HG03354 (cell line): ENCODE results near the gene LHFPL2.

ENCODE experiments used
- ATAC-seq: cut with Tn5 transposase; IDR thresholded peaks from one replicate; pipeline ENCODE4 v1.9.1; 2021; ENCODE audit warnings: mild to moderate bottlenecking; ENCODE audit not compliant: unreplicated experiment, poor library complexity, severe bottlenecking

LHFPL2 gene

GRCh38 chr5:78555870-78556269, 92.7 kb downstream of the LHFPL2 start:
- ATAC-seq: no peak

DNA sequence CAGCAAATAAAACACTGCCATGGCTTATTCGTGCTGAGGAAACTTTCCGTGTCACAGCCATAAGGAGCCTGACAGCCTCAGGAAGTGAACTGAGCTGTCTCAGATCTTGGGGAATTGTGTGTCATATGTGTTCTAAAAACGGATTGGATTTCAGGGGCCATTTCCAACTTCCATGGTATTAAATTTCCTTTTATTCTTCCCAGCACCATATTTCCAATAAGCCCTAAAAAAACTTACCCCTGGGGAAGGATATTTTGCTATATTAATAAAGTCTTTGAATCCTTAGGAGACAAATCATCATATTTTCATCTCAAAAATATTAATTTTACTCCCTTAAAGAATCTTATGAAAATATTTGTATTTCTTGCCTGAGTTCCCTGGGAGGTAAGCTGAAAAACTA, 93.9 kb downstream of the LHFPL2 start:
- ATAC-seq: no peak

DNA sequence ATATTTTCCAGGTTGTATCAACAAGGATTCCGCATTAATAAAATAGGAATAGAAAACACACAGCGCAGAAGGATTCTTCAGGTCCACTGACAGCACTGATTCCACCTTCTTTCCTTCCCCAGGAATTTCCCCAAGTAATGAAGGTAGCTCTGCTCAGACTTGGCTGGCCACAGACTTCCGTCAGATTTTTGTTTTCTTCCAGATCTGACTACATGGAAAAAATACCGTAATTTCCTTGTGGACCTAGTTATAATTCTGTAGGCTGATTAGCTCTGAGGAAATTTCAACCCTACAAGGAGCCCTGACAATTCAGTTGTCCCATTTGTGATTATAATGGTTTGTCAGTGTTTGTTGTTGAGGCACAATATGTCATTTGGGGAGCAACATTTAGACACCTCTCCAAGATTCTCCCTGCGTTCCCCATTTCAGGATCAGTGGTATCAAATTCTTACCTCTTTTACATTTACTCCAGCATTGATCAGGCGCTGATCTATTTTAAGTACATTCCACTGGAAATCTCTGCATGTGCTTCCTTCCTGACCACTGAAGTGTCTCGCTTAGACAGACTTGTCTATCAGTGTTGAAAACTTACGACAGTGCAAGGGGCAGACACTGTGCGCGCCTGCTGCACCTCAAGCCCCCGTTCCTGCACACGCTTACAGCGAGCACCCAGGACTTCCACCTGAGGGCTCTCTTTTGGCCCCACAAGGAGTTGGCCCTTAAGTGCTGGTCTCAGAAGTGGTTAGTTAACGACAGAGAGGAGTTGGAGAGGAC, 94.8 kb downstream of the LHFPL2 start:
- no peak for ATAC-seq

DNA sequence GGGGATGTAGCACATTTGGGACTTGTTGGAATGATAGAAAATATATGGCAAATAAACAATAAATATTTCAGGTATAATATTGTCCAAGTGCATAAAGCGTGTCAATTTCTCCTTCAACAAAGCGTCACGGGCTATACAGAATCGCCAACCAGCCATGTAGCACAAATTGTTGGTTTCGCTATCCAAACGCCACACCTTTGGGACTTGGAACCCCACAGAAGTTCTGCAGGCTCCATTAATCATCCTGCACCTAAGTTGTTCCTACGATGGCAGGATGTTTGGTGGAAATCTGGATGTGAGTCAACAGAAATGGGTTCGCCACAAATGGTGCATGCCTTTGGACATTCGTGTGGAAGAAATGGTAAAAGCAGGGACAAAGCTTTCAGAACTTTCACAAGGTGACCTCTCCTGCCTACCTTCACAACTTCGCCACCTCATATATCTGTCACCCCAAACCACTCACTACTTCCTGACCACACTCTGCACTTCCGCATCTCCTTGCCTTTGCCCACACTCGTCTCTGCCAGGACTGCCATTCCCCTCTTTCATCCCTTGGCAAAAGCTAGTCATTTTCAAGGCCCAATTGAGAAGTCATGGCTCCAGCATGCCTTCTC, 95.7 kb downstream of the LHFPL2 start:
- no peak for ATAC-seq

GRCh38 chr5:78550891-78551290, 97.7 kb downstream of the LHFPL2 start:
- ATAC-seq: no peak

- no peak for ATAC-seq
Observed at GRCh38 chr5:78549043-78549442, 99.5 kb downstream of the LHFPL2 start.

DNA sequence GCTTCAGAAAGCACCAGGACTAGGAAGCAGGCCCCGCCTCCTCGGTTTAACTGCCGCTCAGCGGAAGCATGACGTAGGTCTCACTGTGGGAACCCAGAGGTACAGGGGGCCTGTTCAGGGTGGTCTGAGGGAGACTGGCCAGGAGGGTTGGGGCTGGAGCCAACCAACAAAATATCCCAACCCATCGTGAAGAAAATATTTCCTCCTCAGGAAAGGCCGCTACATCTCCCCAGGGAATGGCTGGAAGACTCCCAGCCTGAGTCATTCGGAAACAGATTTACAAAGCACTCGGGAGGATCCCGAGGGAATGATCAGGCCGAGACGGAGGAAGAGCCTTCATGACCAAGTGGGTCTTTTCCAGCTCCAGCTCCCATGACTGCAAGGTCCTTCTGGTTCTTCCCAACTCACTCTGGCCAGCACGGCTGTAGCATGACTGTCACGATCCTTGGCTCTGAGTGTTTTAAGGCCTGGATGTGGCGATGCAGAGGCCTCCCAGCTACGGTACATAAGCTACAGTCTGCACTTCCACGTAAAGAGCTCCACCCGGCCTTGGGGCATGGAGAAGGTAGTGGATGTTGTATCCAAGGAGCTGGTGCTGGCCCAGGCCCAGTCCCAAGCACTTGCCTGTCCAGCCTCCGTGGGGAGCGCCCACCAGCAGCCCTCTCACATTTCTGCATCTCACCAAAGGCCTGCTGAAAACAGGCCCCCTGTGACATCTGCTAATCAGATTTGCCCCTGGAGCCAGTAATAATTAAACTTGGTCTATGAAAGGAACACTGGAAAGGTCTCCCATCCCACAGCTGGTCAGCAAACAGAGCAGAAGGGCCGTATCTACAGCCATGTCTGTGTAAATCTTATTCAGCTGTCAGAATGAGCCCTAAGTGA, 100.6 kb downstream of the LHFPL2 start:
- no peak for ATAC-seq

DNA sequence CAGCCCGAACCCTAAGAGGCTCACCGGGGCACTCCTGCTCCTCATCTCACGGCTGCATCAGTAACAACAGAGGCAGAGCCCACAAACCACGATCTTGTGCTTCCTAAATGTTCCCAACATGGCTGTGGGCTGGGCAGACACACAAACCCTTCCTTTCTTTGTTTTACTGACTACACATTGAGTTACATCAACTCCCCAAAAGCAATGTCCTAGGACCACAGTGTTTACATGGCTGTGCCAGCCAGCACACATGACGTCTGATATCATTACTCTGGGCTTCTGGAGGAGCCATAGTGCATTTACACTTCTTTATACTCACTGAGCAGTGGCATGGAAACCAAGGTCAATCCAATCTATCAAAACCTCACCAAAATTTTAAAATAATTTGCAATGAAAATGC, 101.4 kb downstream of the LHFPL2 start:
- ATAC-seq: no peak

- ATAC-seq: no peak
Observed at GRCh38 chr5:78546276-78546996, 102.1 kb downstream of the LHFPL2 start.

DNA sequence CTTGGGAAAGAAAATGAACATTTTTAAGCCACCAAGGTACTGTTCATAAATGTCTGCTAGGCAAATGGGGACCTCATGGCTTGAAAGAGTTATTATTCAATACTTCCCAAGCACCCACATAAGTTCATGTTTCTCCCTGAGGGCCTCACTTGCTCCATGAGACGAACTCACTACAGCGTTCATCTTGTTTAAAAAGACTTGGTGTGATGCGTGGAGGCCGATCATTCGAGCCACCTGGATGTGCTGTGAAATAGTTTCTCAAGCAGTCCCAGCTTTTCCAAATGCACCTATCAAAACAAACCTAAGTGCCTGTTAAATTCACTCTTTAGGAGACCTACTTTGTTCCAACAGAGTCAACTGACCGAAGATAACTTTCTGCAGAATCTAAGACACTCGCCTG, 103.2 kb downstream of the LHFPL2 start:
- no peak for ATAC-seq

DNA sequence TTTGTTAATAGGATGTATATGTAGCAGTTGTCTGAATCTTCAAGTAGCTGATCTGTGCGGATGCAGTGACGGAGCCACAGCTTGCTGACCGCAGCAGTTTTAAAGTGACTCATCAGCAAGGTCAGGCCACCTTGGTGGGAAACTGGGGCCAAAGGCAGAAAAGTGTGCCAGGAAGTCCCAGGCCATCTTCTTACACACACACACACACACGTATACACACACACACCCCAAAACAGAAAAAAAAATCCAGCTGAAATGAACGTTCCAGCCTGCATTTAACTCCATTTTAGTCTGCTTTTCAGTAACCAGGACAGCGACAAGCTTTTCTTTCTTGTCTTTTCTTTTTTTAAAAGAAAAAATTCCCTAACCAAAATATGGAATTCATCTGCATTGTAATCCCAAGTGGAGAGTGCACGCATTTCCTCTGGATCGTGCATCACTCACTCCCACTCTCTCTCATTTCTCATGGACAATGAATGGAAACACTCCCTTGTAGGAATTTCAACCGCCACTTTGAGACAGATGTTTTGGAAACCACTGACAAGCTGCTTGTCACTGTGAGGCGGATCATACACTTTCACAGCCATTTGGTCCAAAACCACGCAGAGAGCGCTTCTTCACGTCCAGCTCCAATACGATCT, 103.9 kb downstream of the LHFPL2 start:
- no peak for ATAC-seq

DNA sequence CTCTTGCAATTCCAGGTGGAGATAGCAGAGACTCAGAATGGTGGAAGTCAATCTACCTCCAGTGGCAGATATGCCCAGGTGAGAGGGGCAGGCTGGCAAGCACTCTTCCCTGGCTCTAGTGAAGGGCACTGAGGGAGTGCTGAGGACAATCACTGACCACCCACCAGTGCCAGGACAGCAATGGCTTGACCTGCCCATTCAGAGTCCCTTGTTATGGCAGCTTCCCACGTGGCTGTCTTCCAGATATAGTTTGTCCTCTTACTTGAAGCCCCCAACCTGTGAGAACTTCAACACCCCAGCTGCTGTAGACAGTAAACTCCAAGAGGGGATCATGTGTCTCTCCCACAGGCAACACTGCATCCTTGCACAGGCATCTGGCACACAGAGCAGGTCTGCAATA, 104.7 kb downstream of the LHFPL2 start:
- ATAC-seq: no peak

GRCh38 chr5:78543292-78543691, 105.3 kb downstream of the LHFPL2 start:
- no peak for ATAC-seq

GRCh38 chr5:78542321-78542840, 106.2 kb downstream of the LHFPL2 start:
- ATAC-seq: no peak

DNA sequence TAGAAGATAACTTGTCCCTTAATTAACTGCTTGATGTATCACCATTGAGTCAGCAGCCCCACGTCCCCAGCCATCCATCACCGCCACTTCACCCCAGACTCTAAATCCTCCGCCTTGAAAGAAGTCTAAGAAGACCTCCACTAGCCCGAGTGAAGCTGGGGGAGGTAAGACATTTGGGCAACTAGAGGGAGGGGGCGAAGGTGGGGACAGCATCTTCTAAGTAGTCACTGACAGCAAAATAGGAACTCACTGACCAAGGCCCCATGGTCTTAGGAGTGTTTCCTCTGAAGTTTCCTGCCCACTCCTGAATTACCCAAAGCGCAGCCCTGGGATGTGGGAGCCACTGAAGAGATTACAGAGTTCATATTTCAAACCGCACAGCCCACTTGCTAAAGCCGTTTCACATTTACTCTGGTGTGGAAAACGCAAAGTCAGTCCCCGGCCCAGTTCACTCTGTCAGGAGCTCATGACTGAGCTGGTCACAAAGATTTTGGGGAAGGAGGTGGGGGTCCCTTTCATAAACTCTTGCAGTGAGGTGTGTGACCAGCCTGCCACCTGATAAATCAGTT, 107.4 kb downstream of the LHFPL2 start:
- no peak for ATAC-seq

GRCh38 chr5:78540335-78541085, 108.1 kb downstream of the LHFPL2 start:
- ATAC-seq: no peak

- ATAC-seq: no peak
Observed at GRCh38 chr5:78538240-78538850, 110.2 kb downstream of the LHFPL2 start.

DNA sequence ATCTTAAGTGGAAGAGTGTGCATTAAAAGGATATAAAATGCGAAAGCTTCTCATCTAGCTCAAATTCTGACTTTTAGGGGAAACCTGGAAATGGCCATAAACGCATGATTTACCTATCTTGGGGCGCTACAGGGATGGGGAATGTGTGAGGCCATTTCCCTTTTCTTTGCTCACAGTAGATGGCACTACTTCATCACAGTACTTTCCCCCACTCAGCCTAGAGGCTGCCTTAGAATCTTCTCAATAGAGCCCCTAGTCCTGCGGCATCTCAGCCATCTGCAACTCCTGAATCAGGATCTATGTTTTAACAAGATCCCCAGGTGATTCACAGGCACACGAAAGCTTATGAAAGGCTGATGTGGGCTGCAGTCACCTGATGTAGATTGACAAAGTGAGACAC, 110.8 kb downstream of the LHFPL2 start:
- ATAC-seq: no peak
